ENCODE measurements around the gene ANKMY1.

Gene ANKMY1

DNA sequence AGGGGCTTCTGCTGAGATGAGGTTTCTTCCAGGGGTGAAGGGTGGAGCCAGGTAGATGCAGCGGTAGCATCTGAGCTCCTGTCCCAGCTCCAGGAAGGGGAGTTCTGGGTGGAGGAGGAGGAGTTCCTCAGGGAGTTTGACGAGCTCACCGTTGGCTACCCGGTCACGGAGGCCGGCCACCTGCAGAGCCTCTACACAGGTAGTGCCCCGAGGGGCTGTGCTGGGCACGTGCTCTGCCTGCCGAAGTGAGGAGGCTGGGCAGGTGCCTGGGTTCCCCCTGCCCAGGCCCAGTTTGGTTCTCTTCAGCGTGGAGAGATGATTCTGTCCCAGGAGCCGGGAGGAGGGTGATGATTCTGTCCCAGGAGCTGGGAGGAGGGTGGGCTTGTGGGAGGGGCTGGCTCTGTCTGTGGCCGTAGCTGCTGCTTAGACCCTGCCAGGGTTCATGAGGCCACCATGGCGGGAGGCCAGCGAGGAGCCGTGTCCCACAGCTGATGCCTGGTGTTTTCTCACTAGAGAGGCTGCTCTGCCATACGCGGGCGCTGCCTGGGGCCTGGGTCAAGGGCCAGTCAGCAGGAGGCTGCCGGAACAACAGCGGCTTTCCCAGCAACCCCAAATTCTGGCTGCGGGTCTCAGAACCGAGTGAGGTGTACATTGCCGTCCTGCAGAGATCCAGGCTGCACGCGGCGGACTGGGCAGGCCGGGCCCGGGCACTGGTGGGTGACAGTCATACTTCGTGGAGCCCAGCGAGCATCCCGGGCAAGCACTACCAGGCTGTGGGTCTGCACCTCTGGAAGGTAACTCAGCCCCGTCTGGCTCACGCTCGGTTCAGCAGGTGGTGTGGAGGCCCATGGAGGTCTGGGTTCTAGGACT, 37.0 kb upstream of the ANKMY1 start:
- no peak for DNase-seq

DNA sequence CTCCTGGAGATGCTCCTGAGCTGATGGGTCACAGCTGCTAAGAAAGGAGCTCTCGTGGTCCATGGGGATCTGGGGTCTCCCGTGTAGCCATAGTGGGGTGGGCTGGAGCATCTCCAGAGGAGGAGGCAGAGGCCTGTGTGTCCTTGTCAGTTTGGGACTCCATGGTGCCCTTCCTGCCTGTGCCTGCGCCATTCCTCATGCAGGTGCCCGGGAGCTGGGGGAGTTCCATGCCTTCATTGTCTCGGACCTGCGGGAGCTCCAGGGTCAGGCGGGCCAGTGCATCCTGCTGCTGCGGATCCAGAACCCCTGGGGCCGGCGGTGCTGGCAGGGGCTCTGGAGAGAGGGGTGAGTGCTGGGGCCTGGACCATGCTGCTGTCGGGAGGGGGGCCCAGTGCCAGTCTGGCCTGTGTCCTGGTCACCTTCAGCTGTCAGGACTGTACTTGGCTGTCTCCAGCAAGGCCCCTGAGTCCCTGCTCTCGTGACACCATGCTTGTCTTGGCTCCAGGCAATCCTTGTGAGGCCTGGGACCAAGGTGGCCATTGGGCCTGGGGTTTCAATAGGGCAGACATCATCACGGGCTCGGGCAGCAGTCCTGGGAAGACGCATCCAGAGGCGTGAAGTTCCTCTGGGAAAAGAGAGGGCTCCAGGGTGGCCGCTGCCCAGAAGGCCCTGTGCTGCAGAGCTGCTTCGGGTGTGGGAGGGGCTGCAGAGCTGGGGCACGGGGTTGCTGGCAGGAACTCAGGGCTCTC, 36.1 kb upstream of the ANKMY1 start:
- DNase-seq: no peak

DNA sequence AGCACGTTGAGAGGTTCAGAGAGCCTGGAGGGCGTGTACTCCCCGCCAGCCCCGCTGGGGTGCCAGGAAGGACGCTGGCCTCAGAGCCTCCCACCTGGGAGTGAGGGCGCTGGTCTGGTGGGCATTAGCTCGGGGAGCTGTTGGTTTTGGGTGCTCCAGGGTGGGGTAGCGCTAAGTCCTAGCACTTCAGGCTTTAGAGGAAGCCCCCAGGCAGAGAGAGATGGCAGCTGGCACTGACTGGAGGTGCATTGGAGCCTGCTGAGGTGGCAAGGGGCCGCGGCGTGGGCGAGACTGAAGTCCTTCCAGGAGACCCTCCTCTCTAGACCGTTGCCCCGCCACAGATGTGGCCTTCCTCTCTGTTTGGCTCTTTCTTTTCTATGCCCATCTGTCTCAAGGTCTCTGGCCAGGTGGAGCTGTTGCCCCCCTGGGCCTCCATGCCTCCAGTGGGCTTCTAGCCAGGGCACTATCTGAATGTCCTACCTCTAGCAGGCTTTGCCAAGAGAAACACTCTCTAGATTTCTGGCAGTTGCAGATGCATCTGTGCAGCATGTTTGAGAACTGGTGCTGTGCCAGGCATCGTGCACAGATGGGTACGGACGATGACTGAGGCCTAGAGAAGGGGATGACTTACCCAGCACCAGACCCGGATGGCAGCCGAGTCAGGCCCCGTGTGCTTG, 35.4 kb upstream of the ANKMY1 start:
- no peak for DNase-seq

DNA sequence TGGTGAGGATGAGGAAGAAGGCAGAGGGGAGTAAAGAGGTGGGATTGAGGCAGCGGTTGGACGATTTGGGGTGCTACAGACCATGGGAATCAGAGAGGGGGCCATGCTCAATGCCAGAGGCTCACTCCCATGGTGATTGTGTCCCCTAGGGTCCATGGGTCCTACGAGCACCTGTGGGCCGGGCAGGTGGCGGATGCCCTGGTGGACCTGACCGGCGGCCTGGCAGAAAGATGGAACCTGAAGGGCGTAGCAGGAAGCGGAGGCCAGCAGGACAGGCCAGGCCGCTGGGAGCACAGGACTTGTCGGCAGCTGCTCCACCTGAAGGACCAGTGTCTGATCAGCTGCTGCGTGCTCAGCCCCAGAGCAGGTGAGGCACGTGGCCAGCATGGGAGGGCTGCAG, 34.0 kb upstream of the ANKMY1 start:
- no peak for DNase-seq

DNA sequence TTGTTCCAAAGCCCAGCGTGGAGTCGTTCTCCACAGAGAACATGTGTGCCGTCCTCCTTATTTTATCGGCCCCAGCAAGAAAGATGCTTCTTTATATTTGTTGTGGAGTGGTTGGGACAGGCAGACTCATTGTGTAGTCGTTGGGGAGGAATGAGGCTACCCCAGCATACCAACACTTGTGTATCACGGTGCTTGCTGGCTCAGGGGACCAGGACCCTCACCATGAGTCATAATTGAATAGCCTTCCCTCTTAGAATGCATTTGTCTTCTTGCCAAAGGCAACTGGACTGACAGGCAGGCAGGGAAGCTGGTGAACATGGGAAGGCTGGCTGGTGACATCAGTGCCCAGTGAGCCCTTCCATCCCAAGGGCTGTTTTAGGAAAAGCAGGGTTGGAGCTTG, 33.4 kb upstream of the ANKMY1 start:
- DNase-seq: no peak

DNA sequence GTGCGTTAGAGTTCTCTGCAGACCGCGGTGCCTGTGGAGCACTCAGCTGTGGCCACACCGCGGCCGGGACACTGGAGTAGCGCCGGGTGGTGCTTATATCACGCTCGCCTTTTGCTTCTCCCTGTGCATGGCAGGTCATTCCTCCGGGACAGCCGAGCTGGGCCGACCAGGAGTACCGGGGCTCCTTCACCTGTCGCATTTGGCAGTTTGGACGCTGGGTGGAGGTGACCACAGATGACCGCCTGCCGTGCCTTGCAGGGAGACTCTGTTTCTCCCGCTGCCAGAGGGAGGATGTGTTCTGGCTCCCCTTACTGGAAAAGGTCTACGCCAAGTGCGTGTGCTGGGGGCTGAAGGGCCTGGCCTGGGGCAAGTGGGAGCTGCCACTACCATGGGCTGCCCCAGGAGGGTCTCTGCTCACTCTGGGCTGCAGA, 32.9 kb upstream of the ANKMY1 start:
- DNase-seq: no peak

GRCh38 chr2:240589850-240590525, 32.2 kb upstream of the ANKMY1 start:
- no peak for DNase-seq

GRCh38 chr2:240589375-240589774, 31.6 kb upstream of the ANKMY1 start:
- DNase-seq: no peak

GRCh38 chr2:240588669-240589068, 30.9 kb upstream of the ANKMY1 start:
- no peak for DNase-seq

DNA sequence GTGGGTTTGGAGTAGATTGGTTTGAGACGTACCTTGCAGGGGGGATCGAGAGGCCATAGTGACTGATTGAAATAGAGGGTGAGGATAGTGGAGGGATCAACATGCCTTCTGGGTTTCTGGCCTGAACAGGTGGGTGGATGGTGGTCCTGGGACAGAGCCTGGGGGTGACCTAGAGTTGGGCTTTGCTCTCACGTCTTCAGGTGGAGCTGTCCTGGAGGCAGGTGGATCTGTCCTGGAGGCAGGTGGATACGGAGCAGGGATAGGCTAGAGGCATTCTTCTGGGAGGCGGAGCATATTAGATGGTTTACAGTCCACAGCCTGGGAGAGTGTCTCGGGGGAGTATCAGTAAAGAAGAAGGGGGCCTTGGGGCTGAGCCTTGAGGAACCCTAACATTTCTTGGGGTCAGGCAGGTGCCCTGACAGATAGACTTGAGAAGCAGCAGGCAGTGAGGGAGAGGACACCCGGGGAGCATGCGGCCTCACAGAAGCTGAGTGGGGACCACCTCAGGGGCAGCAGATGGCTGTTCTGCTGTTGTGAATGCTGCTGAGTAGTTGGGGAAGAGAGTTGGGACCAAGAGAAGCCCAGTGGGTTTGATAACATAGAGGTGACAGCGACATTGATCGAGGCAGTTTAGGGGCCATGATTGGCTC, 30.3 kb upstream of the ANKMY1 start:
- no peak for DNase-seq

GRCh38 chr2:240586919-240587800, 29.4 kb upstream of the ANKMY1 start:
- DNase-seq: no peak

DNA sequence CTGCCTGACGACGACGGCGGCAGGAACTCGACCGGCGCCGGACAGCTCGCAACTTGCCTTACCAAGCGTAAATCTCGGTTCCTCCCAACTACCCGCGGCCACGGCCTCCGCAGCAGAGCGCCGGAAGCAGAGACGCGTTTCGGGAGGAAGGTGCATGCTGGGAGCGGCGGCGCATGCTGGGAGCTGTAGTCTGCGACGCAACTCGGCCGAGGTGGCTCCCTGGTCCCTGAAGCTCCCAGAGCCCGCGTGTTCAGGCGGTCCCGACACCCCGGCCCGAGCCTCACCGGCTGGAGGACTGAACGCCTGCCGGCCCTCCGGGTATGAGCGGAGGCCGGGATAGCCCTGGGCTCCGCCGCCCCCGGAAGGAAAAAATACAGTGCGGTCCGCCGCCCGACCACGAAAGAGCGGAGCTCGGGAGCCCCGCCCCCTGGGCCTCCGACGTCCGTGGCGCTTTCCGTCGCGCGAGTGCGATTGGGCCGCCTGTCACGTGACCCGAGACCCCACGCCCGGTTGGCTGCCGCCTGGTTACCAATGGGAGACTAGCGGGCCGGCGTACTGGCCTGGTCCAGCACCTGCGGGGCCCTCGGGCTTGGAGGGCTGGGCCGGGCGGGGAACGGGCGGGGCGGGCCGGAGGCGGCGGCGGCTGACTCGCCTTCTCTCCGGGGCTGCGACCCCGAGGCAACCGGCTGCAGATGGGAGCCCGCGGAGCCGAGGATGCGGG, 28.6 kb upstream of the ANKMY1 start, which contains the start of gene CAPN10:
TSS of gene CAPN10 (plus strand) at position 537 of the 721 bp plus-strand sequence. CDS start at position 715, 178 bp downstream.
- peak; percentile 93 for DNase-seq

DNA sequence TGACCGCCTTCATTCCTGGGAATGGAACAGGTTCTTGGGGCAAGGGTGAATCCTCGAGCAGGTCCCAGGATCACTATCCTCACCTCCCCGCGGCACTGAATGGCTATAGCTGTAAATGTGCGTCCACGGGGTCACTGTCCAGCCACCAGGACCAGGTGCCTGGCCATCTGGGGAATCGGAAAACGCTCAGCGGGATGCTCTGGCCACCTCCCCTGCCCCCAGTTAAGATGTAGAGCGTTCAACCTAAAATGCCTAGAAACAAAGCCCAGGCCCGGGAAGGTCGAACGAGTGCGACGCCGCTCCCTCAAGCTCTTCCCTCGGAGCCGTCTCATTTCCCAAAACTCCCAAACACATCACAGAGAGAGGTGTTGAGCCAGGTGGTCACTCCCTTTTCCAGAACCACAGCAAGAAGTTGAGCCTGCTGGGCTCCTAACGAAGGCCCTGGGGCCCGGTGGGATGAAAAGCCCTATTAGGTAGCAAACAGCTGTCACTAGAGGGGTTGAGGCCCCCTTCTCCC, 28.0 kb upstream of the ANKMY1 start:
- DNase-seq: no peak

DNA sequence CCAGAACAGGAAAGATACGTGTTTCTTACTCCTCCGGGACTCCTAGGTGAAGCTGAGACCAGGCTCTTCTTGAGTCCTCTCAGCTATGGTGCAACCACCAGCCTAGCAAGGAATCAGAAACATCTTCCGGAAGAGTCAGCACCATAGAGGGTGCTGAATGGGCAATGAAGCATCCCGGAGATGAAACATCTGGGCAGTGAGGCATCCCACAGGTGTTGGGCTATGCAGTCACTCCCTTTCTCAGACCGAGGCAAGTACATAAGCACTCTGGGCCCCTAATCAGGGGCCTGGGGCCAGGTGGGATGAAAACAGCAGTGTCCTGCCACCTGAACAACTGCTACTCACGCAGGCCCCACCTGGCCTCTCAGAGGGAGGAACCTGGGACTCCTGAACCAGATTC, 27.3 kb upstream of the ANKMY1 start:
- no peak for DNase-seq

DNA sequence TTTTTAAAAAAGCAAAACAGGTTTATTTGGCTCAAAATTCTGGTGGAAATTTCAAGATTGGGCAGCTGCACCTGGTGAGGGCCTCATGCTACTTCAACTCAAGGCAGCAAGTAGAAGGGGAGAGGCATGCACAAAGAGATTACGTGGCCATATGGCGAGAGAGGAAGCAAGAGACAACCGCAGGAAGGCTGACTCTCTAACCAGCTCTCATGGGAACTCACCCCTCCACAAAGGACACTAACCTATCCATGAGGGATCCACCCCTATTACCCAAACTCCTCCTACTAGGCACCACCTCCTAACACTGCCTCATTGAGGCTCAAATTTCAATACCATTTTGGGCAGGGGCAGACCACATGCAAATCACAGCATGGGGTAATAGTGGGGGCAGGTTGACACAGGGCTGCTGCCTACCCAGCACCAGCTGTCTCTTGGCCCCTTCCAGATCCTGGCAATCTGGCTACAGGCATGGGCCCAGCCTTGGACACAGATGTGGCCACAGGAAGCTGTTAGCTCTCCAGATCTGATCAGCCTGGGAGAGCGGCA, 26.8 kb upstream of the ANKMY1 start:
- DNase-seq: peak; percentile 99

DNA sequence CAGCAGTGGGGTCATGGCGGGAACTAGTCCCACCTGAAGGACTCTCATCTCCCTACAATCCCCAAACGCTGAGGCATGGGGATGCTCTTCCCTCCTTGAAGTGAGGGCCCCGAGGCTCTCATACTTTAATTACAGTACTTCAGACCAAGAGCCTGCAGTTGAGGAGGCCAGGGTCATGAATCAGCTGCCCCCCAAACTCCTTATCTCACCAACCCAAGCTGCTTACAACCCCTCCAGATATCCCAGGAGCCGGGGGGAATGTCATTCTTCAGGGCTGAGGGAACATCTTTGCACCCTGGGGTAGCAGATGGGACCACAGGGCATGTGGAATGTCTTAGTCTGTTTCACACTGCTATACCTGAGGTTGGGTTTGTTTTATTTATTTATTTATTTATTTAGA, 26.0 kb upstream of the ANKMY1 start:
- DNase-seq: no peak

- DNase-seq: no peak
These were observed 25.0 kb upstream of the ANKMY1 start for GRCh38 chr2:240582781-240583180.

GRCh38 chr2:240581811-240582210, 24.0 kb upstream of the ANKMY1 start:
- no peak for DNase-seq

DNA sequence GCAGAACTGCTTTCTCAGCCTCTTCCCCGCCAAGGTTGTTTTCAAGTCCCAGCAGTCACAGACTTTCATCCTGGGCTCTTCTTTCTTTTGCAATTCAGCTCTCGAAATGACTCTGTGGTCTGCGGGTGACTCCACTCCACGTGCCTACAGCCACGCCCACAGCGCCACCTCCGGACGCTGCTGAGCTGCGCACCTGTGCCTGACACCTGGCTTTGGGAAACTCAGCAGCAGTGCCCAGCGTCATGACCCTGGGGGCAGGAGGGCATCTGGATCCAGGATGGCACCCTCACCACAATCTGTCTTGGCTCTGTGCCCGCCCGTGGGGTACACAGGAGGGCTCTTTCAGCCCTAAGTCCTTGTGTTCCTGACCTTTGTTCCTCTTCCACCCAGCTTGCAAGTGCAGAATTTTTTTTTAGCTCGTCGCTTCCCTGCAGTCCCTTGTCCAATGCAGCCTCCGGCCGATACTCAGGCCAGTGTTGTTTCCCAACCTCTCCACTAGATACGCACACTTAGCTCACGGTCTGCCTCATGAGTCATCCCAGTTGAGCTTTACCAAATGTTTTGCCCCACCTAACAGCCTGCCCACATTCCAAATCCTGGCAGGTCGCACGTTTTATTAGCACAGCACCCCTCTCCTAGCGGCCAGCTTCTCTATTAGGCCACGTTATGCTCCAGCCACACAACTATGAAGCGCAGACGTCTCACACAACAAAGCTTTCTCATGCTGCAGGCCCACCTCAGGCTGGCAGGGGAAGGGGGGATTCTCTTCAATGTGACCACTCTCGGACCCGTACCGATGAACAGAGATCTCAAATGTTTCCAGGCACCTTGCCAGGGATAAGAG, 22.2 kb upstream of the ANKMY1 start:
- DNase-seq: peak; percentile 90
